ENCODE data around the gene IMPG2.

The IMPG2 gene

DNA sequence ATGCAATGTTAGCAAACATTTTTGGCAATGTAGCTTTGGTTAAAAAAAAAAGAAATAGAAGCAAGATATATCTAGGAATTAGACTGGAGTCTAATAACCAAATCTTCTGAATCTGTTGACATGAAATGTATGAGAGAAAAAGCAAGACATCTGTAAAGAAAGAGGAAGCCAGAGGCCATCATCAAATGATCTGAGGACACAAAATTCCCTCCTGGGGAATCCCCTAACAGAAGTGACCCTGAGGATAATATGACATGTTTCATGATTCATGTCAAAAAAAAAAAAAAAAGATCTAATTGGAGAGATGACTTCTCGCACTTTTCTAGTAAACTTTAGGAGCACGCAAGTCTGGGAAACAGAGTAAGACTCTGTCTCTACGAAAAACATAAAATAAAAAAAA is 70.9 kb downstream of the IMPG2 start:
- H3K4me3 ChIP-seq (ENCODE audit: low read depth, low read length): no peak overlapping the region
- TF ChIP-seq, protein P1, sequence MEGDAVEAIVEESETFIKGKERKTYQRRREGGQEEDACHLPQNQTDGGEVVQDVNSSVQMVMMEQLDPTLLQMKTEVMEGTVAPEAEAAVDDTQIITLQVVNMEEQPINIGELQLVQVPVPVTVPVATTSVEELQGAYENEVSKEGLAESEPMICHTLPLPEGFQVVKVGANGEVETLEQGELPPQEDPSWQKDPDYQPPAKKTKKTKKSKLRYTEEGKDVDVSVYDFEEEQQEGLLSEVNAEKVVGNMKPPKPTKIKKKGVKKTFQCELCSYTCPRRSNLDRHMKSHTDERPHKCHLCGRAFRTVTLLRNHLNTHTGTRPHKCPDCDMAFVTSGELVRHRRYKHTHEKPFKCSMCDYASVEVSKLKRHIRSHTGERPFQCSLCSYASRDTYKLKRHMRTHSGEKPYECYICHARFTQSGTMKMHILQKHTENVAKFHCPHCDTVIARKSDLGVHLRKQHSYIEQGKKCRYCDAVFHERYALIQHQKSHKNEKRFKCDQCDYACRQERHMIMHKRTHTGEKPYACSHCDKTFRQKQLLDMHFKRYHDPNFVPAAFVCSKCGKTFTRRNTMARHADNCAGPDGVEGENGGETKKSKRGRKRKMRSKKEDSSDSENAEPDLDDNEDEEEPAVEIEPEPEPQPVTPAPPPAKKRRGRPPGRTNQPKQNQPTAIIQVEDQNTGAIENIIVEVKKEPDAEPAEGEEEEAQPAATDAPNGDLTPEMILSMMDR (IDR thresholded peaks at IDR 0.05; ENCODE audit: insufficient read depth, low read depth, low read length, missing control alignments): no peak
- peak; percentile 19 for DNase-seq (ENCODE audit: low read depth)

DNA sequence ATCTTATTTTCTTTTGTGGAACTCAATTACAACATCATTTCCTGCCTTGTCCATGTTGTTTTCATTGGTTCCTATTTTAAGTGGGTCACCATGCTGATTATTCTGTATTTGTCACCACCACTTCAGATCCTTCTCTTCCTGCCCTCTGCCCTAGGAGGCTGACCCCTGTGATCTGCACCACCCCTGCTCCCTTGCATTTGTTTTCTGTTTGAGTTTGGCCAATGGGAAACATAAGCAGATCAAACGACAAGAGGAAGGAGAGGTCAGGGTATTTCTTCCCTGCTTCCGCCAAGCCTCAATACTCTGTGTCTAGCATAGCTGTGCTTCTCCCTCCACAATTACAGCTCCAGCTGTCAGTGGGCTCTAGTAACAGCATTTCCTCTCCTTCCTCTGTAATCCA is 71.6 kb downstream of the IMPG2 start:
- TF ChIP-seq, protein P1 (IDR thresholded peaks at IDR 0.05; ENCODE audit: insufficient read depth, low read depth, low read length, missing control alignments): no peak
- H3K4me3 ChIP-seq (ENCODE audit: low read depth, low read length): no peak overlapping the region
- DNase-seq (ENCODE audit: low read depth): no peak

DNA sequence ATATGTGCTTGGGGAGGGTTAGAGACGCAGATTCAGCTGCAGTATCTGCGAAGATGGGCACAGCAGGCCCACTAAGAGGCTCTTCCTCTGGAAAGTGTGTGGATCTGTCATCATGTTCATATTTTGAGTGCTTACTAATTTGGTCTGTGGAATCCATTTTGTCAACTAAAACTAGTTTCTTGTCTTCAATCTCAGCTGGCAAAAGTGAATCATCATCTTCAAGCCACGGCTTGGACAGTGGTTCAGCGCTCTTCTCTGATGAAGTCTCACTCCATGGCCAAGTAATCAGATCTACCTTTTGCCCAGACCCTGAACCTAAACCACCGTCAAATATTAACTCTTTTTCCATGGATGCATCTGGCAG is 76.2 kb downstream of the IMPG2 start:
- DNase-seq (ENCODE audit: low read depth): no peak
- H3K4me3 ChIP-seq (ENCODE audit: low read depth, low read length): no peak overlapping the region
- TF ChIP-seq, protein P1 (IDR thresholded peaks at IDR 0.05; ENCODE audit: insufficient read depth, low read depth, low read length, missing control alignments): no peak

- TF ChIP-seq, protein P1 (IDR thresholded peaks at IDR 0.05; ENCODE audit: insufficient read depth, low read depth, low read length, missing control alignments): no peak
- H3K4me3 ChIP-seq (ENCODE audit: low read depth, low read length): no peak overlapping the region
- no peak for DNase-seq (ENCODE audit: low read depth)
Observed at GRCh38 chr3:101243285-101244211, 76.8 kb downstream of the IMPG2 start.

DNA sequence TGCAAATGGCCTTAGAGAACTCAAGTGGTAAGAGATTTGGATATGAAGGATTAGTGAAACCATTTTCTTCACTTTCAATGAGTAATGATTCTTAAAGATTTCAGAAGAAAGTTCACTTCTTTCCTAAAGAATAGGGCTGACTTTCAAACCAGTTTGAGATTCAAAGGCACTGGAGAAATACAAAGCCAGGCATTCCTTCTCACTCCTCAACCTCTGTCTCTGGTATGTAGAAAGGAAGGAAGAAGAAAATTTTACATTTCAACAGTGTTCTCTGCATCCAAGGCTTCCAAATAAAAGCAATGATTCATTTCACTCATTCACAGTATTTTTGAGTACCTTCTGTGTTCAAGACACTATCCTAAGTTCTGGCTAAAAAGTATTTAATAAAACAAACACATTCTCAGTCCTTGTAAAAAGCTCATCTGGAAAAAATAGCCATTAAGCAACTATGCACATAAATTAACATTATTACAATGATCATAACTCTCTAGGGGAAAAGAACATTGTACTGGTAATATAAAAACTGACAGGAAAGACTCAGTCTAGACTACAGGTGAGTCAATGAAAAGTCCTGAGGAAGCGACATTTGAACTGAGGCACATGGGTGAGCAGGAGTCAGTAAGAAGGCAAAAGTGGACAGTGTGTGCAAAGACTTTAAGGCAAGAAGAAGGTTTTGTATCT is 79.5 kb downstream of the IMPG2 start:
- DNase-seq (ENCODE audit: low read depth): no peak
- TF ChIP-seq, protein P1 (IDR thresholded peaks at IDR 0.05; ENCODE audit: insufficient read depth, low read depth, low read length, missing control alignments): no peak
- no peak overlapping the region for H3K4me3 ChIP-seq (ENCODE audit: low read depth, low read length)

DNA sequence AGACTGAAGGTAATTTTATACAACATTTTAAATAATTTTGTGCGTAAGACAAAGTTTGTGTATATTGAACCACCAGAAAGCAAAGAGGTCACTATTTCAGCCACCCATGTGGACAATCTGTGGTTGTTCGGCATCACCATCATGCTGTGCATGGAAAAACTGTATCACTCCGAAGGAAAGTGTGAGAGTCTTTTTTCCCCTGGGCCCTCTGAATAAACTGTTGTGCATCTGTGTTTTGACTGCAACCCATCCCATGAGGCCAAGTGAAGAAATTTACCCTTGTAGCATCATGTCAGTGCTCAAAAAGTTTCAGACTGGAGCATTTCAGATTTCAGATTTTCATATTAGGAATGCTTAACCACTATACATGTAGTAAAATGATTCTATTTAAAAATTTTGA is 85.3 kb downstream of the IMPG2 start:
- TF ChIP-seq, protein P1 (IDR thresholded peaks at IDR 0.05; ENCODE audit: insufficient read depth, low read depth, low read length, missing control alignments): no peak
- H3K4me3 ChIP-seq (ENCODE audit: low read depth, low read length): no peak overlapping the region
- DNase-seq (ENCODE audit: low read depth): no peak

Data from GM12865 (cell line).